Vagina (tissue), 2 donors: ENCODE results near the gene HAS3.

Source experiments
- POLR2A ChIP-seq, 2 donors: fragments of 450-650 bp; IDR thresholded peaks; one replicate each; pipeline ENCODE4 v1.6.1; 2017; ENCODE audit warnings: antibody characterized with exemption in 2 of 2, mild to moderate bottlenecking in 2 of 2, moderate library complexity in 2 of 2
- POLR2AphosphoS5 ChIP-seq, 2 donors: sonication (generic); formaldehyde crosslinking; IDR thresholded peaks; one replicate each; pipeline ENCODE4 v1.9.0; 2017; ENCODE audit warnings: antibody characterized with exemption in 2 of 2, mild to moderate bottlenecking in 2 of 2, low read depth in 1 of 2; ENCODE audit not compliant: insufficient read depth in 1 of 2
- TF ChIP-seq, protein P1 (sequence below), 3 experiments: fragments of 450-650 bp in 2 of 3; fragments of 200-600 bp in 1 of 3; sonication (generic) in 1 of 3; IDR thresholded peaks; one replicate each; pipeline ENCODE4 v1.5.1; 2017 to 2019; ENCODE audit warnings: antibody characterized with exemption in 3 of 3, mild to moderate bottlenecking in 2 of 3, moderate library complexity in 2 of 3

DNA sequence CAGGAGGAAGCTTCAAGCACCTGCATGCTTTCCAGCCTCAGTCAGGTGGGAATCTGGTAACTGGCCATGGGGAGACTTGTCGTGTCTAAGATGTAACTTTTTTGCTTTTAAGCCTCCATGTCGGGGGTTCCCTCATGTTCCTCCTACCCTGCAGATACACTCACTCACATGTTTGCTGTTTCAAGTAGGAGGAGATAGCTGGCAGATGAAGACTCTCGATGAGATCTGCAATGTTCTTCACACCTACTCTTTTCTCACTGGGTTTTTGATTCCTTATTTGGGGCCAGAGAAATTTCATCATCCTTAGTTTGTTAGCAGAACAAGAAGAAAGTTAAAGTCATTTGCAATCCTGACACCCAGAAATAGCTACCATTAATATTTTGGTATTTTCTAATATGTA lies 51.7 kb downstream of the HAS3 start:
- TF ChIP-seq POLR2A (IDR thresholded peaks at IDR 0.05): no peak
- TF ChIP-seq, protein P1, sequence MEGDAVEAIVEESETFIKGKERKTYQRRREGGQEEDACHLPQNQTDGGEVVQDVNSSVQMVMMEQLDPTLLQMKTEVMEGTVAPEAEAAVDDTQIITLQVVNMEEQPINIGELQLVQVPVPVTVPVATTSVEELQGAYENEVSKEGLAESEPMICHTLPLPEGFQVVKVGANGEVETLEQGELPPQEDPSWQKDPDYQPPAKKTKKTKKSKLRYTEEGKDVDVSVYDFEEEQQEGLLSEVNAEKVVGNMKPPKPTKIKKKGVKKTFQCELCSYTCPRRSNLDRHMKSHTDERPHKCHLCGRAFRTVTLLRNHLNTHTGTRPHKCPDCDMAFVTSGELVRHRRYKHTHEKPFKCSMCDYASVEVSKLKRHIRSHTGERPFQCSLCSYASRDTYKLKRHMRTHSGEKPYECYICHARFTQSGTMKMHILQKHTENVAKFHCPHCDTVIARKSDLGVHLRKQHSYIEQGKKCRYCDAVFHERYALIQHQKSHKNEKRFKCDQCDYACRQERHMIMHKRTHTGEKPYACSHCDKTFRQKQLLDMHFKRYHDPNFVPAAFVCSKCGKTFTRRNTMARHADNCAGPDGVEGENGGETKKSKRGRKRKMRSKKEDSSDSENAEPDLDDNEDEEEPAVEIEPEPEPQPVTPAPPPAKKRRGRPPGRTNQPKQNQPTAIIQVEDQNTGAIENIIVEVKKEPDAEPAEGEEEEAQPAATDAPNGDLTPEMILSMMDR (IDR thresholded peaks at IDR 0.05): no peak
- TF ChIP-seq POLR2AphosphoS5 (IDR thresholded peaks at IDR 0.05; ENCODE audit: insufficient read depth in 1 of 2, low read depth in 1 of 2): no peak
